Body of pancreas (tissue), 4 donors: ENCODE data around the gene INTS2.

Experiments
- POLR2A ChIP-seq, 3 donors: fragments of 450-650 bp; IDR thresholded peaks; one replicate each; pipeline ENCODE4 v1.6.1; 2016; ENCODE audit warnings: antibody characterized with exemption in 3 of 3, mild to moderate bottlenecking in 2 of 3
- TF ChIP-seq, protein P1 (sequence below), 7 experiments: fragments of 450-650 bp in 4 of 7; fragments of 200-600 bp in 3 of 7; sonication (generic) in 3 of 7; IDR thresholded peaks; one replicate each; pipeline ENCODE4 v1.5.1; 2016 to 2019; ENCODE audit warnings: antibody characterized with exemption in 7 of 7

DNA sequence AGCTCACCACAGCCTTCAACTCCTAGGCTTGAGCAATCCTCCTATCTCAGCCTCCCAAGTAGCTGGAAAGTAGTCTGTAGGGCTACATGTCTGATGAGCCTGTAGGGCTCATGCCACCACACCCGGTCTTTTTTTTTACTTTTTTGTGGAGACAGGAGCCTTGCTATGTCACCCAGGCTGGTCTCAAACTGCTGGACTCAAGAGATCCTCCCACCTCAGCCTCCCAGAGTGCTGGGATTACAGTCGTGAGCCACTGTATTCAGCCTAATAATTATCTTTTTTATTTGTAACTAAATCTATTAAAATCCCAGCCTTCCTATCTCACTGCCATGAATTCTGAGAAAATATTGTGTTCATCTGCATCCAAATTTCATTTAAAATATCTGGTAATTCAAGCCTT, 79.5 kb downstream of the INTS2 start:
- TF ChIP-seq, protein P1, sequence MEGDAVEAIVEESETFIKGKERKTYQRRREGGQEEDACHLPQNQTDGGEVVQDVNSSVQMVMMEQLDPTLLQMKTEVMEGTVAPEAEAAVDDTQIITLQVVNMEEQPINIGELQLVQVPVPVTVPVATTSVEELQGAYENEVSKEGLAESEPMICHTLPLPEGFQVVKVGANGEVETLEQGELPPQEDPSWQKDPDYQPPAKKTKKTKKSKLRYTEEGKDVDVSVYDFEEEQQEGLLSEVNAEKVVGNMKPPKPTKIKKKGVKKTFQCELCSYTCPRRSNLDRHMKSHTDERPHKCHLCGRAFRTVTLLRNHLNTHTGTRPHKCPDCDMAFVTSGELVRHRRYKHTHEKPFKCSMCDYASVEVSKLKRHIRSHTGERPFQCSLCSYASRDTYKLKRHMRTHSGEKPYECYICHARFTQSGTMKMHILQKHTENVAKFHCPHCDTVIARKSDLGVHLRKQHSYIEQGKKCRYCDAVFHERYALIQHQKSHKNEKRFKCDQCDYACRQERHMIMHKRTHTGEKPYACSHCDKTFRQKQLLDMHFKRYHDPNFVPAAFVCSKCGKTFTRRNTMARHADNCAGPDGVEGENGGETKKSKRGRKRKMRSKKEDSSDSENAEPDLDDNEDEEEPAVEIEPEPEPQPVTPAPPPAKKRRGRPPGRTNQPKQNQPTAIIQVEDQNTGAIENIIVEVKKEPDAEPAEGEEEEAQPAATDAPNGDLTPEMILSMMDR (IDR thresholded peaks at IDR 0.05): no peak
- TF ChIP-seq POLR2A (IDR thresholded peaks at IDR 0.05): no peak
